ENCODE data around the gene RTP3. TPM values are rescaled to one million over a fixed set of nuclear protein-coding genes. Genes with fewer than 3 reads are reported as not detected.

The RTP3 gene
- total and polyA plus RNA-seq, 2 of the 8 experiments (the other 6 are each of a cell fraction or from before 2014, with no cell fraction given): 0.08 TPM; not detected in 1

GRCh38 chr3:46498916-46499519 is 1.2 kb downstream of the RTP3 start:
- peaks cover 0 to 4% of the 10 kb centered on the region in 2 experiments; a peak in 1 of 4 replicates for H3K9me3 ChIP-seq (ENCODE audit: insufficient read depth in 2 of 2, low read depth in 1 of 2, low read length in 1 of 2)
- H4K91ac ChIP-seq (replicated peaks; ENCODE audit: insufficient read length, low read length): no peak overlapping the region
- no peaks in the 10 kb centered on the region for H3K36me3 ChIP-seq (ENCODE audit: control insufficient read depth in 2 of 4, insufficient read depth in 4 of 4, low read length in 3 of 4)
- H4K5ac ChIP-seq (ENCODE audit: insufficient read length, low read depth, low read length): no peak overlapping the region
- no peaks in the 10 kb centered on the region for H3K23me2 ChIP-seq (ENCODE audit: low read depth, low read length)
- FAIRE-seq: no peak
- no peak overlapping the region; the same call in 1 of the 2 replicates for H4K8ac ChIP-seq (ENCODE audit: extremely low read depth, insufficient read depth, low read length)
- peaks cover 0 to 4% (median 0%) of the 10 kb centered on the region in 4 experiments; a peak in 1 of 7 replicates for H3K27me3 ChIP-seq (replicated peaks in 1 of 4; ENCODE audit: control insufficient read depth in 3 of 4, extremely low read depth in 1 of 4, insufficient read depth in 3 of 4, low read length in 3 of 4)
- no peak overlapping the region for H2BK12ac ChIP-seq (ENCODE audit: low read depth, low read length)
- no peaks in the 10 kb centered on the region for H4K20me1 ChIP-seq (replicated peaks in 1 of 2; ENCODE audit: control insufficient read depth in 1 of 2, insufficient read depth in 2 of 2, low read length in 2 of 2)
- no peak overlapping the region for H3K23ac ChIP-seq (ENCODE audit: insufficient read length)
- no peak overlapping the region for H3K56ac ChIP-seq (replicated peaks; ENCODE audit: insufficient read length, low read depth, low read length)
- no peak overlapping the region for H2BK120ac ChIP-seq (replicated peaks; ENCODE audit: low read depth, low read length)
- H3K79me1 ChIP-seq (ENCODE audit: low read depth, low read length): no peaks in the 10 kb centered on the region
- no peaks in the 10 kb centered on the region for H3K79me2 ChIP-seq (ENCODE audit: control insufficient read depth in 1 of 2, insufficient read depth in 2 of 2, low read length in 2 of 2)
- no peak overlapping the region for H2AK5ac ChIP-seq (ENCODE audit: low read depth, low read length)
- no peak overlapping the region for H3K4me2 ChIP-seq (ENCODE audit: insufficient read depth in 1 of 2, low read depth in 2 of 2, low read length in 2 of 2)
- H2BK15ac ChIP-seq (ENCODE audit: low read length): no peak overlapping the region
- no peak overlapping the region for H3K18ac ChIP-seq (ENCODE audit: extremely low read depth, low read length)
- no peak overlapping the region for H3K4me3 ChIP-seq (ENCODE audit: extremely low read depth in 1 of 4, insufficient read depth in 2 of 4, low read depth in 3 of 4, low read length in 4 of 4)
- peaks cover 0 to 9% (median 2%) of the 10 kb centered on the region in 4 experiments; a peak in 4 of 7 replicates for H3K4me1 ChIP-seq (replicated peaks in 1 of 4; ENCODE audit: control insufficient read depth in 3 of 4, insufficient read depth in 4 of 4, low read length in 3 of 4)
- H3K9ac ChIP-seq (replicated peaks in 1 of 4; ENCODE audit: extremely low read depth in 1 of 4, low read depth in 3 of 4, low read length in 3 of 4): no peak overlapping the region
- WGBS, 2 experiments (ENCODE audit: extremely low coverage in 1 of 2, insufficient coverage in 1 of 2, insufficient read length in 1 of 2, insufficient replicate concordance in 2 of 2, low coverage in 1 of 2, low lambda C conversion rate in 2 of 2, missing lambda C conversion rate in 1 of 2): 89% methylated on average over 6 of the region's 6 CpGs; no CpG with 5 or more reads in 1 of the 2 experiments
- peak overlapping the region; percentile 19; the same call in 1 of the 2 replicates for H2BK5ac ChIP-seq (ENCODE audit: low read depth, low read length)
- H3K4ac ChIP-seq (replicated peaks; ENCODE audit: insufficient read length, low read depth, low read length): peak overlapping the region; percentile 22
- peak in 1 of 2 experiments; percentile 14 for DNase-seq (ENCODE audit: low read depth in 1 of 2, low spot score in 2 of 2)
- no peak overlapping the region for H3K14ac ChIP-seq (ENCODE audit: insufficient read length)
- no peak overlapping the region for H2BK20ac ChIP-seq (ENCODE audit: low read length)
- H3K27ac ChIP-seq (ENCODE audit: low read depth, low read length): no peak overlapping the region
- POLR2A ChIA-PET (ENCODE audit: partially characterized antibody): interaction anchor here (0.6 to 1.7 kb wide), 8 partner anchors 9 to 164 kb away, joined by 3 to 11 read pairs (median 3); no protein-coding TSS in a partner anchor
- no peak overlapping the region for H2AFZ ChIP-seq (ENCODE audit: low read length)
- CTCF ChIA-PET (ENCODE audit: partially characterized antibody): interaction anchor here (0.6 to 7.9 kb wide), 13 partner anchors 10 to 131 kb away, joined by 3 to 63 read pairs (median 4); no protein-coding TSS in a partner anchor
- TF ChIP-seq CHD1 (IDR thresholded peaks at IDR 0.05; ENCODE audit: low read depth, low read length) (no peak), SRF (IDR thresholded peaks at IDR 0.05; ENCODE audit: low read depth, low read length) (no peak), POLR2A (IDR thresholded peaks at IDR 0.05; ENCODE audit: control extremely low read depth in 1 of 2, low read depth in 2 of 2, low read length in 2 of 2) (no peak), GABPA (IDR thresholded peaks at IDR 0.05; ENCODE audit: borderline replicate concordance, insufficient read depth, low read length) (no peak), HDAC2 (IDR thresholded peaks at IDR 0.05; ENCODE audit: borderline replicate concordance in 1 of 2, low read depth in 2 of 2, low read length in 2 of 2) (no peak), ZNF274 (IDR thresholded peaks at IDR 0.05; ENCODE audit: borderline replicate concordance, extremely low read depth, low read length) (no peak)
- TF ChIP-seq, protein P1, sequence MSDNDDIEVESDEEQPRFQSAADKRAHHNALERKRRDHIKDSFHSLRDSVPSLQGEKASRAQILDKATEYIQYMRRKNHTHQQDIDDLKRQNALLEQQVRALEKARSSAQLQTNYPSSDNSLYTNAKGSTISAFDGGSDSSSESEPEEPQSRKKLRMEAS (IDR thresholded peaks at IDR 0.05): no peak
